ENCODE measurements around the gene NHLH1.

DNA sequence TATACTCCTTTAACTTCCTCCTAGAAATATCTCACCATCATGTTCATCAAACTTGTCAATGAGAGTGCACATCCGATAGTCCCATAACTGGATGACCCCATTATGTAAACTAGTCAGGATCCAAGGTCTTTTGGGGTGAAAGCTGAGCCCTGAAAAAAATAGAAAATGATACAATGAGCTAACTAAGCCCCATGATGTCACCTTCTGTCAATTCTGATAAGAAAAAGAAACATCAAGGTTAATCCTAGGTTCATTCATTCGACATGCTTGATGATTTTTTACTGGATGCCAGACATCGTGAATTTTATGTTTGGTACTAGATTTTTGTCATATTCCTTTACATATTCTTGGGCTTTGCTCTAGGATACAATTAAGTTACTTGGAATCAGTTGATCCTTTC lies 26.7 kb upstream of the NHLH1 start:
- TF ChIP-seq, protein P1, sequence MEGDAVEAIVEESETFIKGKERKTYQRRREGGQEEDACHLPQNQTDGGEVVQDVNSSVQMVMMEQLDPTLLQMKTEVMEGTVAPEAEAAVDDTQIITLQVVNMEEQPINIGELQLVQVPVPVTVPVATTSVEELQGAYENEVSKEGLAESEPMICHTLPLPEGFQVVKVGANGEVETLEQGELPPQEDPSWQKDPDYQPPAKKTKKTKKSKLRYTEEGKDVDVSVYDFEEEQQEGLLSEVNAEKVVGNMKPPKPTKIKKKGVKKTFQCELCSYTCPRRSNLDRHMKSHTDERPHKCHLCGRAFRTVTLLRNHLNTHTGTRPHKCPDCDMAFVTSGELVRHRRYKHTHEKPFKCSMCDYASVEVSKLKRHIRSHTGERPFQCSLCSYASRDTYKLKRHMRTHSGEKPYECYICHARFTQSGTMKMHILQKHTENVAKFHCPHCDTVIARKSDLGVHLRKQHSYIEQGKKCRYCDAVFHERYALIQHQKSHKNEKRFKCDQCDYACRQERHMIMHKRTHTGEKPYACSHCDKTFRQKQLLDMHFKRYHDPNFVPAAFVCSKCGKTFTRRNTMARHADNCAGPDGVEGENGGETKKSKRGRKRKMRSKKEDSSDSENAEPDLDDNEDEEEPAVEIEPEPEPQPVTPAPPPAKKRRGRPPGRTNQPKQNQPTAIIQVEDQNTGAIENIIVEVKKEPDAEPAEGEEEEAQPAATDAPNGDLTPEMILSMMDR (IDR thresholded peaks at IDR 0.05; ENCODE audit: low read length), result no peak
- no peak for TF ChIP-seq EZH2 (IDR thresholded peaks at IDR 0.05; ENCODE audit: borderline replicate concordance, low read length)

Measured in OCI-LY1 (cell line).